ENCODE data around the gene SMIM32. TPM values are rescaled to one million over a fixed set of nuclear protein-coding genes. Genes with fewer than 3 reads are reported as not detected.

Gene SMIM32
- total RNA-seq, 1 experiment from 2014 or later: 0.66 TPM

- H3K4me3 ChIP-seq (ENCODE audit: low read depth, low read length): no peak overlapping the region
- no peak for TF ChIP-seq CTCF (IDR thresholded peaks at IDR 0.05; ENCODE audit: insufficient read depth in 1 of 2, low read depth in 1 of 2, low read length in 1 of 2, severe bottlenecking in 1 of 2, unreplicated experiment in 1 of 2)
- DNase-seq: no peak
- intact Hi-C loops (cut with micrococcal nuclease; ENCODE audit: unreplicated experiment): no loop called here
- no peaks in the 10 kb centered on the region for H3K4me1 Mint-ChIP-seq (ENCODE audit: low read depth, unreplicated experiment)
- no peaks in the 10 kb centered on the region for H3K27me3 ChIP-seq (replicated peaks; ENCODE audit: control insufficient read depth, insufficient read depth, low read length)
- ChIA-PET CTCF (no interaction called here), POLR2A (no interaction called here)
- no peak overlapping the region for H3K27ac Mint-ChIP-seq (ENCODE audit: unreplicated experiment)
- no peaks in the 10 kb centered on the region for H3K4me1 ChIP-seq
- H3K4me3 Mint-ChIP-seq (ENCODE audit: unreplicated experiment): no peak overlapping the region
- peaks cover 16% of the 10 kb centered on the region for H3K27me3 Mint-ChIP-seq (ENCODE audit: insufficient read depth, unreplicated experiment)
- no peaks in the 10 kb centered on the region for H3K9me3 ChIP-seq
- no peaks in the 10 kb centered on the region for H3K36me3 Mint-ChIP-seq (ENCODE audit: insufficient read depth, unreplicated experiment)
- no peaks in the 10 kb centered on the region for H3K36me3 ChIP-seq (ENCODE audit: control insufficient read depth, insufficient read depth, low read length)
- no TSS peak for BruUV-seq (replicated peaks)
- H3K9me3 Mint-ChIP-seq (ENCODE audit: unreplicated experiment): no peaks in the 10 kb centered on the region
These were observed 47.9 kb upstream of the SMIM32 start for GRCh38 chr5:136240894-136241293.

- Mint-ChIP-seq H3K36me3 (ENCODE audit: insufficient read depth, unreplicated experiment) (no peaks in the 10 kb centered on the region), H3K27ac (ENCODE audit: unreplicated experiment) (no peak overlapping the region), H3K4me1 (ENCODE audit: low read depth, unreplicated experiment) (no peaks in the 10 kb centered on the region), H3K4me3 (ENCODE audit: unreplicated experiment) (no peak overlapping the region), H3K9me3 (ENCODE audit: unreplicated experiment) (no peaks in the 10 kb centered on the region), H3K27me3 (ENCODE audit: insufficient read depth, unreplicated experiment) (peaks cover 7% of the 10 kb centered on the region)
- DNase-seq: no peak
- intact Hi-C loops (cut with micrococcal nuclease; ENCODE audit: unreplicated experiment): no loop called here
- H3K4me3 ChIP-seq (ENCODE audit: low read depth, low read length): no peak overlapping the region
- TF ChIP-seq CTCF (IDR thresholded peaks at IDR 0.05; ENCODE audit: insufficient read depth in 1 of 2, low read depth in 1 of 2, low read length in 1 of 2, severe bottlenecking in 1 of 2, unreplicated experiment in 1 of 2): no peak
- no peaks in the 10 kb centered on the region for H3K27me3 ChIP-seq (replicated peaks; ENCODE audit: control insufficient read depth, insufficient read depth, low read length)
- no TSS peak for BruUV-seq (replicated peaks)
- ChIA-PET POLR2A (no interaction called here), CTCF (no interaction called here)
- H3K9me3 ChIP-seq: no peaks in the 10 kb centered on the region
- H3K4me1 ChIP-seq: no peaks in the 10 kb centered on the region
- no peaks in the 10 kb centered on the region for H3K36me3 ChIP-seq (ENCODE audit: control insufficient read depth, insufficient read depth, low read length)
These were observed 43.6 kb upstream of the SMIM32 start for GRCh38 chr5:136236479-136237083.

- H3K27me3 Mint-ChIP-seq (ENCODE audit: insufficient read depth, unreplicated experiment): peaks cover 7% of the 10 kb centered on the region
- intact Hi-C loops (cut with micrococcal nuclease; ENCODE audit: unreplicated experiment): no loop called here
- H3K9me3 Mint-ChIP-seq (ENCODE audit: unreplicated experiment): no peaks in the 10 kb centered on the region
- DNase-seq: no peak
- ChIA-PET CTCF (no interaction called here), POLR2A (no interaction called here)
- no peak overlapping the region for H3K27ac Mint-ChIP-seq (ENCODE audit: unreplicated experiment)
- Histone ChIP-seq H3K4me3 (ENCODE audit: low read depth, low read length) (no peak overlapping the region), H3K9me3 (no peaks in the 10 kb centered on the region), H3K27me3 (replicated peaks; ENCODE audit: control insufficient read depth, insufficient read depth, low read length) (no peaks in the 10 kb centered on the region), H3K4me1 (no peaks in the 10 kb centered on the region), H3K36me3 (ENCODE audit: control insufficient read depth, insufficient read depth, low read length) (no peaks in the 10 kb centered on the region)
- no peaks in the 10 kb centered on the region for H3K36me3 Mint-ChIP-seq (ENCODE audit: insufficient read depth, unreplicated experiment)
- no peaks in the 10 kb centered on the region for H3K4me1 Mint-ChIP-seq (ENCODE audit: low read depth, unreplicated experiment)
- no TSS peak for BruUV-seq (replicated peaks)
- TF ChIP-seq CTCF (IDR thresholded peaks at IDR 0.05; ENCODE audit: insufficient read depth in 1 of 2, low read depth in 1 of 2, low read length in 1 of 2, severe bottlenecking in 1 of 2, unreplicated experiment in 1 of 2): no peak
- no peak overlapping the region for H3K4me3 Mint-ChIP-seq (ENCODE audit: unreplicated experiment)
These were observed 42.4 kb upstream of the SMIM32 start for GRCh38 chr5:136235321-136235720.

All from Caco-2 (cell line).